Activated CD8-positive, alpha-beta memory T cell treated with anti-CD3 and anti-CD28 coated beads, Interleukin-2, amount 50 U/mL, for 1 hour (primary cell): ENCODE data around the gene STARD5.

Experiments
- DNase-seq: peaks from one replicate; pipeline ENCODE4 v3.0.0-alpha.2; 2020; ENCODE audit errors: extremely low read depth

STARD5 gene

GRCh38 chr15:81293728-81294515 is 30.0 kb downstream of the STARD5 start:
- DNase-seq = peak; percentile 48

DNA sequence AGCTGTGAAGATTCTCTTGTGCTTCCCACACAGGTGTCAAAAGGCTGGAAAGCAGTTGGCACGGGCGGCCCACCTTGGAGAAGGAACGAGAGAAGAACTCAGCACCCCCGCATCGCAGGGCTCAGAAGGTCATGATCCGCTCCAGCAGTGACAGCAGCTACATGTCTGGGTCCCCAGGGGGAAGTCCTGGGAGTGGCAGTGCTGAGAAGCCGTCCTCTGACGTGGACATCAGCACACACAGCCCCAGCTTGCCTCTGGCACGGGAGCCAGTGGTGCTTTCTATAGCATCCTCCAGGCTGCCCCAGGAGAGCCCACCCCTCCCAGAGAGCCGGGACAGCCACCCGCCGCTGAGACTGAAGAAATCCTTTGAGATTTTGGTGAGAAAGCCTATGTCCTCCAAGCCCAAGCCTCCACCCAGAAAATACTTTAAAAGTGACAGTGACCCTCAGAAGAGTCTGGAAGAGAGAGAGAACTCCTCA is 31.4 kb downstream of the STARD5 start:
- no peak for DNase-seq

DNA sequence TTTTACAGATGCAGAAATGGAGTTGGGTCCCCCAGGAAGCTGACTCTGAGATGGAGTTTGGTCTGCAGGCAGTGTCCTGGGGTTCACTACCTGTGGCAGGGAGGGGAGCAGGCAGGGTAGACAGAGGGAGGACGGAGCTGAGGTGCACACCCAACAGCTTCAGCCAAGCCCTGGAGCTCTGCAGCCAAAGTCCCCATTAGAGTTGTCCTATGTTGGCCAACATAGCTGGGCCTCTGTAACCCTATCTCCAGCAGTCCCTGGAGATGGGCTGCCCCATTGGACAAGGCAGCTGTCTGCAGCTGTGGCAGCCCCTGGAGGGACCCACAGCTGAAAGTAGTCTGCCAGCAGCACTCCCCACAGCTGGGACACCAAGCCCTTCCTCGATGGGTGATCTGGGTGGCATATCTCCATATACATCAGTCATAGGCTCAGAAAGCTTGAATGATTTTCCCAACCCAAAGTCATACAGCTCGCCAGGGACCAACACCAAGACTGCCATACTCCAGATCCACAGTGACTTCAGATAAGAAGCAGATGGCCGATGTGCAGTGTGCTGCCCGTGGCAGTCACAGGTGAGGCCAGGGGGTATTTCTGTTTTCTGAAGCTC is 31.9 kb downstream of the STARD5 start:
- no peak for DNase-seq

GRCh38 chr15:81289910-81290309 is 34.0 kb downstream of the STARD5 start:
- DNase-seq = no peak

GRCh38 chr15:81288616-81289015 is 35.3 kb downstream of the STARD5 start:
- DNase-seq = no peak

GRCh38 chr15:81288040-81288439 is 35.9 kb downstream of the STARD5 start:
- no peak for DNase-seq

- DNase-seq = no peak
These were observed 37.3 kb downstream of the STARD5 start for GRCh38 chr15:81286621-81287121.

- no peak for DNase-seq
These were observed 38.5 kb downstream of the STARD5 start for GRCh38 chr15:81285461-81285860.

- no peak for DNase-seq
These were observed 39.5 kb downstream of the STARD5 start for GRCh38 chr15:81284256-81285031.

DNA sequence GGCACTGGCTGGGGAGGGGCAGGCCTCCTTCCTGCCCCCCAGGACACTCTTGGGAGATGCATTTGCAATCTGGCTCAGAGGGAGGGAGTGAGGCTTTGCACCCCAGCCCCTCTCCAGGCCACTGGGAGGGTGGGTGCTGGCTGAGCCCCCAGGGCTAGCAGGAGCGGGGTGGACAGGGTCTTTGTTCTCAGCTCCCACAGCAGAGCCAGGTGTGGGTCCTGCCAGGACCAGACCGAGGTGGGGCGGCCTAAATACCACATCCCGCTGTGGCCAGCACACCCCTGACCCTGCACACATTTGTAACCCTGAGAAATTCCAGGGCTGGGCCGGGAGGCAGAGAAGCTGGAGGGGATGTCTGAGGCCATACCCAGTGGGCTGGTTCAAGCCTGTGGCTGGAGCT is 41.0 kb downstream of the STARD5 start:
- DNase-seq = no peak

DNA sequence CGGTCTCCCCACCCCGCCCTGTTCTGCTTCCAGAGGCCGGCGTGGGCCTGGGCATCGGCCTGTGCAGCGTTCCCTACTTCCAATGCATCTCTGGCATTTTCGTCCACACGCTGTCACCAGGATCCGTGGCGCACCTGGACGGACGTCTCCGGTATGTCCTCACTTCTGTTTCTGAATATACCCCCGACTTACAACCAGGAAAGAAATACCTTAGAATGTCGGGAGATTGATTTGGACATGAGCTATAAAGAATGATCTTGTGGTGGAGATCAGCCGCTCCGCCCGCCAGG is 41.4 kb downstream of the STARD5 start:
- DNase-seq = no peak

DNA sequence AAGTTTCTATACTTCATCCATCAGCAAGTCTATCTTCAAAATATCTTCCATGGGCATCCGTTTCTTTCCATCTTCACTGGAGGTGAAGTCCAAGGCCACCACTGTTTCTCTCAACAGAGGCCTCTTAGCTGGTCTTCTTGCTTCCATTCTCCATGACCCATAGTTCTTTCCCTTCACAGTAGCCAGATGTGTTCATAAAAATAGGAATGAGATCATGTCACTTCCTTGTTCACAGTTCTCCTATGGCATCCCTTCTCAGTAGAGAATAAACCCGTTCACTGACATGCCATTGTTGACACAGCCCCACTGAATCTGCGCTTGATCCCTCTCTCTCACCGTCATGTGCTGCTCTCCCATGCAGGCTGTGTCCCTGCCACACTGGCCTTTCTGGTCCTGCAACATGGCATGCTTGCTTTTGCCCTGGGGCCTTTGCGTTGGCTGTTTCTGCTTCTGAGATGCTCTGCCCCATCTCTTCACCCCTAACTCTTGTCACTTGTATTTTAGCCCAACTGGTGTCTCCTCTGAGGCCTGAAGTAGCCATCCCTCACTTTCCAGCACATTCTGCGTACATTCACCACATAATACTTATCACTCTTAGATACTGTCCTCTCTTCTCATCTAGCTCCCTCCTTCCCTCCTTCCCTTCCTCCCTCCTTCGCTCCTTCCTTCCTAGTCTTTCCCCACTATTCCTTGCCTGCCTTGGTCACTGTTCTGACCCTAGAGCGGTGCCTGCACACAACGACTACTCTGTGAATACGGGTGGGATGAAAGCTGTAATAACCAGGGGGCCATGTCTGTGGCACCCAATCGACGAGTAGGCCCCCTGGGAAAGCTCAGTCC is 42.0 kb downstream of the STARD5 start:
- no peak for DNase-seq

DNA sequence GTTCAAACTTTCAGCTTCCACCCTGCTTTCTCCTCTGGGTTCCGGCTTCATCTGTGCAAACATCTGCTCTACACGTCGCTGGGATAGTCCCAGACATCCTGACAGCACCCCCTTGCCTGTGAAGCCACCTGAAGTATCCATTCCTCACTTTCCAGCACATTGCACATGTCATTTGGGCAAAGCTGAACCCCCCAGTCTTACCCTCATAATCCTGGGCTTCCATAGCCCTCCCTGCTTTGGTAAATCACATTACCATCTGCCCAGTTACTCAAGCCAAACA is 42.5 kb downstream of the STARD5 start:
- DNase-seq = no peak

GRCh38 chr15:81280696-81281455 is 43.1 kb downstream of the STARD5 start:
- DNase-seq = no peak

DNA sequence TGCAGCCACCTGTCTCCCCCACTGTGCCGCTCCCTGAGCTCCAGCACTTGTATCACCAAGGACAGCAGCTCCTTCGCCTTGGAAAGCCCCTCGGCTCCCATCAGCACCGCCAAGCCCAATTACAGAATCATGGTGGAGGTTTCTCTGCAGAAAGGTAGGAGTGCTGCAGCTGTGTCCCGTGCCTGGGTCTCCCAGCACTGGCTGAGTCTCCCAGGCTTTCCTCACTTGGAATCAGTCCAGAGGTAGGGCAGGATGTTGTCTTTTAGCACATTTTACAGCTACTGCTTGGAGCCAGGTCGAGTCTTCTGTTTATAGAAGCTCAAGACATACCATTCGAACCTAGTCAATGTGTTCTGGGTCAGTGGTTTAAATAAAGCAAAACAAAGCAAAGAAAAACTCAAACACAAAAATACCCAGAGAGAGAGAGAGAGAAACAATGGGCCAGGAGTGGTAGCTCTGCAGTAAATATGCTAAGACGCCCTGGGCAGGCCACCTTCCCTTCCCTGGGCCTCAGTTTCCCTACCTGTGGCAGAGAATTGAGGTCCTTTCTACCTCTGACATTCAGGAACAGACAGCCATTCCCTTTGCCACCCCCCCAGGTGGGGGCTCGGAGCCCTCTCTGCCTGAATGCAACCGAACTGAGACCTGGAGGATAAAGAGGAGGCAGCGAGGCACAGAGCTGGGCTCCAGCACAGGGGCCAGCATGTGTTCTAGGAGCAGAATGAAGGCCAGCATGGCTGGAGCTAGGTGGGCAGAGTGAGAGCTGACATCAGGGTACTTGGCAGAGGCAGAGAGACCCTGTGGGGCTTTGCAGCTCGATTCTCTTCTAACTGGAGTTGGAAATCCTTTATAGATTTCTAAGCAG is 44.1 kb downstream of the STARD5 start:
- DNase-seq = no peak

DNA sequence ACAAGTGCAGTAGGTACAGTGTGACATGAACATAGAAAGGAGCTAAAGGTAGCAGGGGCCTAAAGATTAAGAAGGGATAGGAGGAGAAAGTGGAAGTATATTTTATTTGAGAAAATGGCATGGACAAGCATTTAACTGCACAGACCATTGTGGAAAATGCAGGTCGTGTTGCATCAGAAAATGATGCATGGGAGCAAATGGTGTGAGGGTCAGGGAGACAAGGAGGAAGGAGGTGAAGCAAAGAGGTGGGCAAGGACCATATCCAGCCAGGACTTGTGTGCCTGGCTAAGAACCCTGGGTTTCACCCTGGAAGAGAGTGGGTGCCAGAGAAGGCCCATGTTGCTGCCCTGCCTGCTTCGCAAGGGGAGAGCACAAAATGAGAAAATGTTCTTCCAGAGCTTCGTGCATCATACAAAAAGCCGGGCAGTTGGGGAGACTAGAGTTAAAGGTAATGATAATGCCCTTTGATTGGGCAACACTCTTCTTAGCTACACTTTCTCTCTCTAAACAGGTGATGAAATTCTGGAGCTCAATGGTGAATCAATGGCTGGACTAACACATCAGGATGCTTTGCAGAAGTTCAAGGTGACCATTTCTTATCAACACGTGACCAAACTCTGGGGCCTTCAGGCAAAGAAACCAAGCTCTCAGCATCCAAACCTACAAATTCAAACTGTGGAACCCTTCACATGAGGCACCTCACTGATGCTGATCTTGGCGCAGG is 45.5 kb downstream of the STARD5 start:
- DNase-seq = no peak

DNA sequence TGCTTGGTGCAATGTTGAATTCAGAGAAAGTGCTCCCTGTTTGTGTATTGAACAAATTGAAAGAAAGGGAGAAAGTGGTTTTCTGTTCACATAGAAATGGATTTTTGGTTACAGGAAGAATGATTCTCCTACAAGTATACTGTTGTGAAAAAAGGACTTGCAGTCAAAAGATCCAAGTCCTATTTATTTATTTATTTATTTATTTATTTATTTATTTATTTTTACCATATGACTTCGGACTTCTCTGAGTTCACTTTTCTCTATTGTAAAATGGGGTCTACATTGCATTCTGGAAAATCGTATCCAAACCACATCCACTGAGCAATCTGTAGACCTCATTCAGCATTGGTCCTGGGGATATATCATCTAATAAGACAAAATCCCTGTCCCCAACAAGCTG is 46.1 kb downstream of the STARD5 start:
- DNase-seq = no peak

DNA sequence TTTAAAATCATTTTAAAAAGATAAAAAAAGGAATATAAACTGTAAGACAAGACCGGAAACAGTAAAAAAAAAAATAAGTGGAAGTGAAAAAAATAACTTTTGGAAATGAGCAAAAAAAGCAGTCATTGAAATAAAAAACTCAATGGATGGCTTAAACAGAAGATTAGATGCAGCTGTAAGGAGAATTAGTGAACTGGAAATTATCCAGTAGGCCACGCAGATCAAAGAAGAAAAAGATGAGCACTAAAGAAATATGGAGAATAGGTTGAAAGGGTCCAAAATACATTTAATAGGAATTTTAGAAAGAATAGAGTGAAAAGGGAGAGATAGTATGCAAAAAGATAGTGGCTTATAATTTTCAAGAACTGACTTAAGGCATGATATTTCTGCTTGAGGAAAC is 47.0 kb downstream of the STARD5 start:
- DNase-seq = no peak

GRCh38 chr15:81275711-81276392 is 48.1 kb downstream of the STARD5 start:
- DNase-seq = no peak
